Measurements from ENCODE around the gene AHDC1. TPM values are rescaled to one million over a fixed set of nuclear protein-coding genes. Genes with fewer than 3 reads are reported as not detected.
"Not testable (repeated sequence)": the region's sequence is repeated elsewhere in the genome, so short reads cannot be mapped to it uniquely, and the experiment has no call there.

The AHDC1 gene
- total RNA-seq, 1 experiment from 2014 or later = 18.4 TPM

GRCh38 chr1:27630859-27631491 is 27.0 kb upstream of the AHDC1 start:
- ChIA-PET CTCF (interaction anchor here (0.7 to 1.6 kb wide), 2 partner anchors 22 to 32 kb away, joined by 3 to 6 read pairs; no protein-coding TSS in a partner anchor), POLR2A (interaction anchor here (1.0 to 1.8 kb wide), 2 partner anchors 8 to 199 kb away, joined by 4 to 6 read pairs; partner anchors contain the start of gene PPP1R8)
- intact Hi-C loops (cut with micrococcal nuclease) = no loop called here
- BruUV-seq (replicated peaks) = no TSS peak
- no peak overlapping the region for H3K4me3 Mint-ChIP-seq (ENCODE audit: unreplicated experiment)
- no peak for DNase-seq (ENCODE audit: unreplicated experiment)
- H3K9me3 Mint-ChIP-seq (ENCODE audit: unreplicated experiment) = no peaks in the 10 kb centered on the region
- H3K27me3 Mint-ChIP-seq (ENCODE audit: insufficient read depth, unreplicated experiment) = peaks cover 25% of the 10 kb centered on the region
- peaks cover 10% of the 10 kb centered on the region for H3K4me1 Mint-ChIP-seq (ENCODE audit: insufficient read depth, unreplicated experiment)
- no peak overlapping the region for H3K27ac Mint-ChIP-seq (ENCODE audit: low read depth, unreplicated experiment)
- TF ChIP-seq CTCF (IDR thresholded peaks at IDR 0.05; ENCODE audit: unreplicated experiment) = no peak
- no peaks in the 10 kb centered on the region for H3K36me3 Mint-ChIP-seq (ENCODE audit: insufficient read depth, unreplicated experiment)

GRCh38 chr1:27628712-27629111 is 24.8 kb upstream of the AHDC1 start:
- no peak for DNase-seq (ENCODE audit: unreplicated experiment)
- Mint-ChIP-seq H3K4me3 (ENCODE audit: unreplicated experiment) (no peak overlapping the region), H3K4me1 (ENCODE audit: insufficient read depth, unreplicated experiment) (peaks cover 10% of the 10 kb centered on the region), H3K27me3 (ENCODE audit: insufficient read depth, unreplicated experiment) (peaks cover 15% of the 10 kb centered on the region), H3K9me3 (ENCODE audit: unreplicated experiment) (no peaks in the 10 kb centered on the region), H3K36me3 (ENCODE audit: insufficient read depth, unreplicated experiment) (no peaks in the 10 kb centered on the region), H3K27ac (ENCODE audit: low read depth, unreplicated experiment) (no peak overlapping the region)
- CTCF ChIA-PET = interaction anchor here (0.8 to 1.4 kb wide), 4 partner anchors 21 to 327 kb away, joined by 3 to 4 read pairs (median 3); no protein-coding TSS in a partner anchor
- no TSS peak for BruUV-seq (replicated peaks)
- no peak for TF ChIP-seq CTCF (IDR thresholded peaks at IDR 0.05; ENCODE audit: unreplicated experiment)
- POLR2A ChIA-PET = interaction anchor here (0.6 kb wide), 2 partner anchors 12 to 306 kb away, joined by 3 read pairs; no protein-coding TSS in a partner anchor
- intact Hi-C loops (cut with micrococcal nuclease) = no loop called here

- DNase-seq (ENCODE audit: unreplicated experiment) = peak; percentile 60
- ChIA-PET POLR2A (interaction anchor here (0.7 kb wide), 1 partner anchor 105 kb away, joined by 3 read pairs; no protein-coding TSS in a partner anchor), CTCF (interaction anchor here (1.4 kb wide), 1 partner anchor 20 kb away, joined by 4 read pairs; no protein-coding TSS in a partner anchor)
- Mint-ChIP-seq H3K4me1 (ENCODE audit: insufficient read depth, unreplicated experiment) (peaks cover 10% of the 10 kb centered on the region), H3K27me3 (ENCODE audit: insufficient read depth, unreplicated experiment) (peaks cover 15% of the 10 kb centered on the region)
- H3K27ac Mint-ChIP-seq (ENCODE audit: low read depth, unreplicated experiment); H3K4me3 Mint-ChIP-seq (ENCODE audit: unreplicated experiment); BruUV-seq (replicated peaks); intact Hi-C loops (cut with micrococcal nuclease); H3K36me3 Mint-ChIP-seq (ENCODE audit: insufficient read depth, unreplicated experiment); H3K9me3 Mint-ChIP-seq (ENCODE audit: unreplicated experiment): not testable (repeated sequence)
Measured at GRCh38 chr1:27627733-27628132, 23.8 kb upstream of the AHDC1 start.

- BruUV-seq (replicated peaks) = no TSS peak
- POLR2A ChIA-PET = interaction anchor here (0.7 kb wide), 1 partner anchor 104 kb away, joined by 3 read pairs; no protein-coding TSS in a partner anchor
- no peak for TF ChIP-seq CTCF (IDR thresholded peaks at IDR 0.05; ENCODE audit: unreplicated experiment)
- Mint-ChIP-seq H3K27me3 (ENCODE audit: insufficient read depth, unreplicated experiment) (peaks cover 15% of the 10 kb centered on the region), H3K9me3 (ENCODE audit: unreplicated experiment) (no peaks in the 10 kb centered on the region), H3K4me1 (ENCODE audit: insufficient read depth, unreplicated experiment) (peaks cover 10% of the 10 kb centered on the region), H3K36me3 (ENCODE audit: insufficient read depth, unreplicated experiment) (no peaks in the 10 kb centered on the region), H3K4me3 (ENCODE audit: unreplicated experiment) (no peak overlapping the region), H3K27ac (ENCODE audit: low read depth, unreplicated experiment) (no peak overlapping the region)
- intact Hi-C loops (cut with micrococcal nuclease) = no loop called here
- CTCF ChIA-PET = no interaction called here
- DNase-seq (ENCODE audit: unreplicated experiment) = no peak
Measured at GRCh38 chr1:27627061-27627460, 23.1 kb upstream of the AHDC1 start.

All from MCF 10A (cell line).